Kidney (tissue), 14 donors: Measurements from ENCODE around the gene C11orf68. TPM values are rescaled to one million over a fixed set of nuclear protein-coding genes. Genes with fewer than 3 reads are reported as not detected.
A peak's percentile ranks its signal among the peaks of the same experiment; 100 is the strongest.

ENCODE experiments used
- DNase-seq, 5 donors: peaks; one replicate each; pipeline ENCODE4 v3.0.0-alpha.2; 2013 to 2020
- FAIRE-seq: peaks from 2 replicates; lab custom pipeline; 2012; peaks lifted over from hg19 to GRCh38; lab: Jason Lieb, UNC
- H3K27ac ChIP-seq, 2 donors: one replicate each; pipeline ENCODE4 v1.7.0; 2013; ENCODE audit warnings: low read depth in 2 of 2, low read length in 2 of 2, inconsistent platforms in 1 of 2
- H3K27me3 ChIP-seq: one replicate; pipeline ENCODE4 v1.7.1; 2013; ENCODE audit warnings: low read length, inconsistent platforms; ENCODE audit not compliant: control insufficient read depth, insufficient read depth
- H3K36me3 ChIP-seq, 3 donors: one replicate each; pipeline versions ENCODE4 v1.7.0 to v1.7.1; 2013; ENCODE audit warnings: low read length in 3 of 3, control low read depth in 1 of 3, inconsistent platforms in 1 of 3; ENCODE audit not compliant: insufficient read depth in 3 of 3, control insufficient read depth in 2 of 3
- H3K4me1 ChIP-seq, 3 donors: one replicate each; pipeline versions ENCODE4 v1.7.0 to v1.7.1; 2013; ENCODE audit warnings: low read length in 3 of 3, inconsistent platforms in 1 of 3, low read depth in 1 of 3; ENCODE audit not compliant: control insufficient read depth in 2 of 3, insufficient read depth in 2 of 3
- H3K4me3 ChIP-seq, 3 donors: one replicate each; pipeline versions ENCODE4 v1.7.0 to v1.8.1; 2013; ENCODE audit warnings: low read length in 3 of 3, control low read depth in 1 of 3, inconsistent platforms in 1 of 3
- H3K9ac ChIP-seq, 3 donors: one replicate each; pipeline versions ENCODE4 v1.7.0 to v1.7.1; 2013; ENCODE audit warnings: low read length in 3 of 3, control low read depth in 1 of 3, inconsistent platforms in 1 of 3
- H3K9me3 ChIP-seq, 3 donors: one replicate each; pipeline versions ENCODE4 v1.7.0 to v1.7.1; 2013; ENCODE audit warnings: low read length in 3 of 3, control low read depth in 1 of 3, inconsistent platforms in 1 of 3; ENCODE audit not compliant: control insufficient read depth in 2 of 3, insufficient read depth in 1 of 3
- intact Hi-C: fragments of 100-400 bp; cut with DNase I; formaldehyde crosslinking; loops from one replicate; pipeline ENCODE4 v1.11.1; 2022
- polyA plus RNA-seq: library from polyadenylated mRNA; stranded (reverse); fragments of 350-450 nt; fragmentation: Illumina TruSeq; extraction: RNeasy Lipid Tissue Mini Kit (QIAGEN cat#74804); gene quantifications from one replicate; pipeline ENCODE4 v1.2.3, GENCODE V29; 2014; ENCODE audit warnings: low read depth, low replicate concordance; ENCODE audit not compliant: insufficient read depth
- total RNA-seq: library from RNA; stranded (reverse); fragmentation: NEBNext Ultra II Directional; extraction: Animal tissue kit (Norgen Biotek cat#: 25700); gene quantifications from one replicate; pipeline ENCODE4 v1.2.1, GENCODE V29; 2021
- TF ChIP-seq, protein P1 (sequence below): IDR thresholded peaks from 3 replicates; pipeline ENCODE4 v1.5.1; 2012; ENCODE audit warnings: mild to moderate bottlenecking, moderate library complexity, borderline replicate concordance; ENCODE audit not compliant: insufficient read depth; ENCODE audit errors: extremely low read depth
- donor health status: control.
- donor health status: control.
- donor health status: control.
- donor health status: control.
- donor health status: control.
- donor health status: DM: yes; HTN: yes; CAD: no.
- donor health status: Normal renal cell carcinoma (clear cell type).

The C11orf68 gene
- total and polyA plus RNA-seq, 2 donors from 2014 or later: 38.0 to 52.0 TPM

DNA sequence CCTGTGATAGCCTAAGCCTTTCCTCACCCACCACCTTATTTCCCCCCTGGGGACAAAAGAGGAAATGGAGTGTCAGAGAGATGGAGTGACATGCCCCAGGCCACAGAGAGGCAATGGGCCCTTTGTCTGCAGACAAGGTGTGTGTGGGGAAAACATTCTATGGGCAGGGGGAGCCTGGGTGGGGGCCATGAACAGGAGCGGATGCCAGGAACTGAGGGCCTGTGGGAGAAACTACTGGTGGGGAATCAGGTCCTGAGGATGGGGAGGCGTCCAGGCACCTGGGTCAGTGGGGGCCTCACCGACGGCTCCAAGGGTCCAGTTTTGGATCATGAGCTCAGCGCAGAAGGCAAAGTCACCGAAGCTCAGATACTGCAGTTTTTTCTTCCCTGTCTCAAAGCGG lies 33.6 kb downstream of the C11orf68 start:
- peak in 2 of 5 donors; percentile 49 to 60 for DNase-seq
- Histone ChIP-seq H3K4me1 (peaks cover 0 to 24% (median 8%) of the 10 kb centered on the region in 3 donors), H3K27me3 (no peaks in the 10 kb centered on the region), H3K9me3 (no peaks in the 10 kb centered on the region), H3K36me3 (peaks cover 4 to 12% (median 5%) of the 10 kb centered on the region in 3 donors), H3K27ac (no peak overlapping the region), H3K4me3 (no peak overlapping the region), H3K9ac (no peak overlapping the region)
- TF ChIP-seq, protein P1, sequence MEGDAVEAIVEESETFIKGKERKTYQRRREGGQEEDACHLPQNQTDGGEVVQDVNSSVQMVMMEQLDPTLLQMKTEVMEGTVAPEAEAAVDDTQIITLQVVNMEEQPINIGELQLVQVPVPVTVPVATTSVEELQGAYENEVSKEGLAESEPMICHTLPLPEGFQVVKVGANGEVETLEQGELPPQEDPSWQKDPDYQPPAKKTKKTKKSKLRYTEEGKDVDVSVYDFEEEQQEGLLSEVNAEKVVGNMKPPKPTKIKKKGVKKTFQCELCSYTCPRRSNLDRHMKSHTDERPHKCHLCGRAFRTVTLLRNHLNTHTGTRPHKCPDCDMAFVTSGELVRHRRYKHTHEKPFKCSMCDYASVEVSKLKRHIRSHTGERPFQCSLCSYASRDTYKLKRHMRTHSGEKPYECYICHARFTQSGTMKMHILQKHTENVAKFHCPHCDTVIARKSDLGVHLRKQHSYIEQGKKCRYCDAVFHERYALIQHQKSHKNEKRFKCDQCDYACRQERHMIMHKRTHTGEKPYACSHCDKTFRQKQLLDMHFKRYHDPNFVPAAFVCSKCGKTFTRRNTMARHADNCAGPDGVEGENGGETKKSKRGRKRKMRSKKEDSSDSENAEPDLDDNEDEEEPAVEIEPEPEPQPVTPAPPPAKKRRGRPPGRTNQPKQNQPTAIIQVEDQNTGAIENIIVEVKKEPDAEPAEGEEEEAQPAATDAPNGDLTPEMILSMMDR: no peak
- no peak for FAIRE-seq
- intact Hi-C loops: loop anchor here (10.0 kb wide), 1 partner anchor 100 kb away; no protein-coding TSS in a partner anchor

DNA sequence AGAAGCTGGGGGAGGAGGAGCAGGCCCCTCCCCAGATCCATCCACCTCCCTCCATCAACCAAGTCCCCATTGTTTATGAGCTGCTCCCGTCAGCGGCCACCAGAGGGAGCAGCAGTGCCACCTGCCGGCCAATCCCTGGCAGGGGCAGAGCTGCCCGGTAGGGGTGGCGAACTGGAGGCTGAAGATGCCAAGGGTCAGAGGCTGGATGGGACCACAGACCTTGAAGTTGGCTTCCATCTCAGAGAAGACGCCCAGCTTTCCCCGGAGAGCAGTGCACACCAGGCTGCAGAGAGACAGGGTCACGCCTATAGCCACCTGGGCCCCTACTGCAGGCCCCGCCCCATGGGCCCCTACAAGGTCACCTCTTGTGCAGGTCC lies 34.2 kb downstream of the C11orf68 start:
- Histone ChIP-seq H3K27me3 (no peaks in the 10 kb centered on the region), H3K36me3 (peaks cover 4 to 12% (median 5%) of the 10 kb centered on the region in 3 donors), H3K9ac (no peak overlapping the region), H3K27ac (no peak overlapping the region), H3K9me3 (no peaks in the 10 kb centered on the region), H3K4me3 (no peak overlapping the region), H3K4me1 (peaks cover 0 to 19% (median 8%) of the 10 kb centered on the region in 3 donors)
- FAIRE-seq (no peak), DNase-seq (peak; percentile 65 to 91 (median 79))
- intact Hi-C loops: loop anchor here (10.0 kb wide), 1 partner anchor 100 kb away; no protein-coding TSS in a partner anchor
- TF ChIP-seq, protein P1: peak; percentile 100

DNA sequence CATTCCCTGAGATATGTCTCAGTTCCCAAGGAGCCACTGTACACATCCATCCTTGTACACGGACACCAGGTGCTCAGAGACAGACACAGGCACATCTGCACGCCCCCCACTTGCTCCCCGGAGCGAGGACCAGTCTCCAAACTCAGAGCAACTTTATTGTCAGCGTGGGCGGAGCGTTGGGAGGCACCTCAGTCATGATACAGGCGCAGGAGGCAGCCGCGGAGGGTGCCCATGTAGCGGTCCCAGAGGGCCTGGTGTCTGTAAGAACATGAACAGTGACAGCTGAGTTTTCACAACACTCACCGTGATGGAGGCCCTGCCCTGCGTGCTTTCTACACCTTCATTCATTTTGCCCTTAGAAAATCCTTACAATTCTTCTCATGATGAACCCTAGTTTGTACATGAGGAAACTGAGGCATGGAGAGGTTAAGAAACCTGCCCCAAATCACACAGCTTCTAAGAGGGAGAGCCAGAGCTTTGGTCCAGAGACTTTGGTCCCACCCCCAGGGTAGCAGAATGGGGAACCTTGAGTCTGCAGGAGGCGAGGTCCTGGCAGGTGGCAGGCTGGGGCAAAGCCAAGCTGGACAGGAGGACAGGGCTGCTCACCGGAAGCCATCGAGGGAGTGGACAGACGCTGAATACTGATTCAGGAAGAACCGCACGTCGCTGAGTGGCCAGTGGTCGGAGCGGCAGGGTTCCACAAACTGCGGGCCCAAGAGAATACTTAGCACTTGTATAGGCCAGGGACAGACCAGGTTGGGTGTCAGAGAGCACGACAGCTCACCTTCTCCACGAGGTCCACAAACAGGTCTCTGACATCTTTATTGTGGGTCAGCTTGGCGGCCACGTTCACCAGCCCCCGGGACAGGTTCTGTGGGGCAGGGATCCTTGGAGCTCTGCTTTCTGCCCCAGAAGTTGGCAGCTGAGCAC lies 34.8 kb downstream of the C11orf68 start:
- no peak overlapping the region for H3K27ac ChIP-seq
- FAIRE-seq: no peak
- no peak overlapping the region for H3K4me3 ChIP-seq
- H3K4me1 ChIP-seq: peaks cover 0 to 15% (median 8%) of the 10 kb centered on the region in 3 donors
- no peaks in the 10 kb centered on the region for H3K27me3 ChIP-seq
- DNase-seq: peak in 2 of 5 donors; percentile 40 to 71
- TF ChIP-seq, protein P1: no peak
- no peak overlapping the region for H3K9ac ChIP-seq
- peaks cover 4 to 12% (median 5%) of the 10 kb centered on the region in 3 donors for H3K36me3 ChIP-seq
- H3K9me3 ChIP-seq: no peaks in the 10 kb centered on the region
- intact Hi-C loops: loop anchor here (10.0 kb wide), 1 partner anchor 101 kb away; no protein-coding TSS in a partner anchor
